SK-N-SH treated with all-trans-retinoic acid at 6 μM for 48 hours (cell line): Measurements from ENCODE around the gene C1orf198.

ENCODE experiments used
- ATAC-seq: fragments of 200-7000 bp; cut with Tn5 transposase; 3 replicates; pipeline ENCODE4 v1.9.1; 2020; ENCODE audit warnings: mild to moderate bottlenecking, moderate library complexity
- ARNTL ChIP-seq: fragments of 450-650 bp; formaldehyde crosslinking; IDR thresholded peaks from 2 replicates; pipeline ENCODE4 v1.5.0; 2020; ENCODE audit warnings: low read depth, mild to moderate bottlenecking, moderate library complexity, borderline replicate concordance
- BACH2 ChIP-seq: fragments of 250-450 bp; sonication (Bioruptor Pico); IDR thresholded peaks from 2 replicates; pipeline ENCODE4 v1.9.0; 2021; ENCODE audit warnings: mild to moderate bottlenecking, borderline replicate concordance
- CREB5 ChIP-seq: fragments of 250-450 bp; sonication (Bioruptor Pico); IDR thresholded peaks from 2 replicates; pipeline ENCODE4 v1.5.1; 2020; ENCODE audit warnings: low read depth, mild to moderate bottlenecking, moderate library complexity
- CSDC2 ChIP-seq: fragments of 250-450 bp; sonication (Bioruptor Pico); IDR thresholded peaks from 2 replicates; pipeline ENCODE4 v1.5.0; 2020; ENCODE audit warnings: mild to moderate bottlenecking, moderate library complexity
- CSRNP3 ChIP-seq: fragments of 250-450 bp; sonication (Bioruptor Pico); IDR thresholded peaks from 2 replicates; pipeline ENCODE4 v1.5.1; 2021; ENCODE audit warnings: mild to moderate bottlenecking, moderate library complexity
- ESRRG ChIP-seq: fragments of 250-450 bp; sonication (Bioruptor Pico); IDR thresholded peaks from 2 replicates; pipeline ENCODE4 v1.6.1; 2021; ENCODE audit warnings: mild to moderate bottlenecking
- GLIS3 ChIP-seq: fragments of 250-450 bp; sonication (Bioruptor Pico); IDR thresholded peaks from 2 replicates; pipeline ENCODE4 v1.5.0; 2020; ENCODE audit warnings: mild to moderate bottlenecking, moderate library complexity
- ISL1 ChIP-seq: fragments of 250-450 bp; sonication (Bioruptor Pico); IDR thresholded peaks from 2 replicates; pipeline ENCODE4 v2.1.2; 2022; ENCODE audit warnings: mild to moderate bottlenecking, moderate library complexity
- OSR1 ChIP-seq: fragments of 250-450 bp; sonication (Bioruptor Pico); IDR thresholded peaks from 2 replicates; pipeline ENCODE4 v1.8.0; 2022; ENCODE audit warnings: moderate library complexity, mild to moderate bottlenecking, inconsistent platforms
- PATZ1 ChIP-seq: fragments of 250-450 bp; sonication (Bioruptor Pico); IDR thresholded peaks from 2 replicates; pipeline ENCODE4 v1.8.0; 2020; ENCODE audit warnings: mild to moderate bottlenecking, moderate library complexity, borderline replicate concordance
- POU6F1 ChIP-seq: fragments of 250-450 bp; sonication (Bioruptor Pico); IDR thresholded peaks from 2 replicates; pipeline ENCODE4 v1.8.0; 2021; ENCODE audit warnings: low read depth, mild to moderate bottlenecking, moderate library complexity, borderline replicate concordance
- PPARA ChIP-seq: fragments of 250-450 bp; sonication (Bioruptor Pico); IDR thresholded peaks from 2 replicates; pipeline ENCODE4 v1.5.0; 2020; ENCODE audit warnings: mild to moderate bottlenecking, borderline replicate concordance
- RARB ChIP-seq: fragments of 250-450 bp; sonication (Bioruptor Pico); IDR thresholded peaks from 2 replicates; pipeline ENCODE4 v1.8.0; 2021; ENCODE audit warnings: mild to moderate bottlenecking, moderate library complexity
- TCF4 ChIP-seq: fragments of 250-450 bp; sonication (Bioruptor Pico); IDR thresholded peaks from 2 replicates; pipeline ENCODE4 v1.8.0; 2021; ENCODE audit warnings: mild to moderate bottlenecking, moderate library complexity, borderline replicate concordance
- TSHZ2 ChIP-seq: fragments of 250-450 bp; sonication (Bioruptor Pico); IDR thresholded peaks from 2 replicates; pipeline ENCODE4 v1.5.0; 2020; ENCODE audit warnings: mild to moderate bottlenecking, moderate library complexity
- ZFP30 ChIP-seq: fragments of 450-650 bp; formaldehyde crosslinking; IDR thresholded peaks from 2 replicates; pipeline ENCODE4 v1.5.0; 2022; ENCODE audit warnings: mild to moderate bottlenecking, moderate library complexity
- ZNF565 ChIP-seq: fragments of 450-650 bp; formaldehyde crosslinking; conservative IDR thresholded peaks from 2 replicates; pipeline ENCODE4 v1.5.0; 2020; ENCODE audit warnings: low read depth, mild to moderate bottlenecking, moderate library complexity
- ZNF70 ChIP-seq: fragments of 450-650 bp; formaldehyde crosslinking; IDR thresholded peaks from 2 replicates; pipeline ENCODE4 v1.5.0; 2020; ENCODE audit warnings: mild to moderate bottlenecking, moderate library complexity

C1orf198 gene

GRCh38 chr1:230867101-230867902 is 1.0 kb downstream of the C1orf198 start:
- TF ChIP-seq PPARA (CRISPR knock-in tag), result no peak
- no peak for TF ChIP-seq ESRRG (CRISPR knock-in tag)
- TF ChIP-seq CSDC2 (CRISPR knock-in tag), result no peak
- TF ChIP-seq POU6F1, result no peak
- no peak for TF ChIP-seq ZNF565 (CRISPR knock-in tag)
- no peak for TF ChIP-seq PATZ1 (CRISPR knock-in tag)
- TF ChIP-seq CSRNP3, result no peak
- TF ChIP-seq ARNTL, result no peak
- TF ChIP-seq ISL1, result no peak
- TF ChIP-seq RARB (CRISPR knock-in tag), result no peak
- no peak for TF ChIP-seq TSHZ2 (CRISPR knock-in tag)
- TF ChIP-seq ZNF70 (CRISPR knock-in tag), result no peak
- ATAC-seq, result peak; percentile 13

GRCh38 chr1:230866171-230867070 is 1.9 kb downstream of the C1orf198 start:
- no peak; the same call in 2 of the 3 replicates for ATAC-seq
- no peak for TF ChIP-seq CREB5 (CRISPR knock-in tag)
- TF ChIP-seq PPARA (CRISPR knock-in tag), result no peak
- no peak for TF ChIP-seq PATZ1 (CRISPR knock-in tag)
- TF ChIP-seq ZNF70 (CRISPR knock-in tag), result no peak
- no peak for TF ChIP-seq ZFP30 (CRISPR knock-in tag)
- TF ChIP-seq OSR1 (CRISPR knock-in tag), result no peak
- no peak for TF ChIP-seq POU6F1
- TF ChIP-seq TCF4, result no peak
- TF ChIP-seq TSHZ2 (CRISPR knock-in tag), result no peak
- TF ChIP-seq CSRNP3, result no peak
- TF ChIP-seq ZNF565 (CRISPR knock-in tag), result no peak
- no peak for TF ChIP-seq GLIS3
- no peak for TF ChIP-seq BACH2 (CRISPR knock-in tag)
- no peak for TF ChIP-seq ESRRG (CRISPR knock-in tag)
